Measurements from ENCODE around the gene RANBP1. TPM values are rescaled to one million over a fixed set of nuclear protein-coding genes. Genes with fewer than 3 reads are reported as not detected.

Gene RANBP1
- total and polyA plus RNA-seq, 9 of the 15 experiments (the other 6 are each of a cell fraction or from before 2014, with no cell fraction given), result 162 to 2,891 (median 1,289) TPM

DNA sequence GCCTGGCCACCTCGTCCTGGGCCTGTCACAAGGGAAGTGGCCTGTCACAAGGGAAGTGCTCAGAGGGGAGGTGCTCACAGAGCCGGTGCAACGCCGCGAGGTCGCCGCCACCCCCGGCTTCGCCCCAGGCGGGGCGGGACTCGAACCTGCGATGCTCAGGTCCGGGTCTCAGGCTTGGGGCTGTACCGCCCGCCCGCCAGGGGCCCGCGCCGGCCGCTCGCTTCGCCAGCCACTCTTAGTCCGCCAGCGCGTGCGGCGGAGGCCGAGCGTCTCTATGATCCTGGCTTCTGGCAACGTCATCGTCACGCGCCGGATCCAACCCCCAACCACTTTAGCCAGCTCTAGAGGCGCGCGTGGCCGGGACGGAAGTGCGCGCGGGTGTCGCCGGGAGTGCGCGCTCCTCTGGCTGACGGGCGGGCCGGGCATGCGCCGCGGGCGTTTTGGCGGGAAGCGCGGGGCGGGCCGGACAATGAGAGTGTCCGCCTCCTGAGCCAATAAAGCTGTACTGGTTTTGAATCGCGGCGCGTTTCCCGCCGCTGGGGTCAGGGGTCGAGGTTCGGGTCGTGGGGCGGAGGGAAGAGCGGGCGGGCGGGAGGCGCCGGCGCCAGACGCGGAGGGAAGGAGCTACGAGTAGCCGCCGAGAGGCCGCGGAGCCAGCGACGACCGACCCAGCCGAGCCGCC lies 1.2 kb downstream of the RANBP1 start, which contains the start of gene TRMT2A (continued):
- no peak for TF ChIP-seq RERE (CRISPR knock-in tag; IDR thresholded peaks at IDR 0.05; ENCODE audit: borderline replicate concordance)
- TF ChIP-seq HDAC1 (IDR thresholded peaks at IDR 0.05), result peak in 1 of 2 experiments; percentile 94; a peak in 2 of 4 replicates
- no peak for TF ChIP-seq NCOA6 (IDR thresholded peaks at IDR 0.05)
- peak; percentile 95 for TF ChIP-seq NR2F6 (CRISPR knock-in tag; IDR thresholded peaks at IDR 0.05)
- TF ChIP-seq ZNF57 (CRISPR knock-in tag; IDR thresholded peaks at IDR 0.05), result 0 out of 2 replicates have a peak, but pooled peaks have one; percentile 67
- no peak for TF ChIP-seq ZBTB7A (IDR thresholded peaks at IDR 0.05; ENCODE audit: borderline replicate concordance, control insufficient read depth, low read depth, low read length)
- peak; percentile 78; the same call in 1 of the 2 replicates for TF ChIP-seq STAT5A (IDR thresholded peaks at IDR 0.05; ENCODE audit: borderline replicate concordance, low read length)
- TF ChIP-seq JUNB (CRISPR knock-in tag; conservative IDR thresholded peaks at IDR 0.05), result no peak
- TF ChIP-seq ETV6 (IDR thresholded peaks at IDR 0.05; ENCODE audit: borderline replicate concordance in 1 of 2, low read depth in 2 of 2, low read length in 1 of 2), result peak in 1 of 2 experiments; percentile 59; a peak in 2 of 4 replicates
- TF ChIP-seq ETV6 (CRISPR knock-in tag; IDR thresholded peaks at IDR 0.05; ENCODE audit: borderline replicate concordance), result no peak
- TF ChIP-seq, protein P1, sequence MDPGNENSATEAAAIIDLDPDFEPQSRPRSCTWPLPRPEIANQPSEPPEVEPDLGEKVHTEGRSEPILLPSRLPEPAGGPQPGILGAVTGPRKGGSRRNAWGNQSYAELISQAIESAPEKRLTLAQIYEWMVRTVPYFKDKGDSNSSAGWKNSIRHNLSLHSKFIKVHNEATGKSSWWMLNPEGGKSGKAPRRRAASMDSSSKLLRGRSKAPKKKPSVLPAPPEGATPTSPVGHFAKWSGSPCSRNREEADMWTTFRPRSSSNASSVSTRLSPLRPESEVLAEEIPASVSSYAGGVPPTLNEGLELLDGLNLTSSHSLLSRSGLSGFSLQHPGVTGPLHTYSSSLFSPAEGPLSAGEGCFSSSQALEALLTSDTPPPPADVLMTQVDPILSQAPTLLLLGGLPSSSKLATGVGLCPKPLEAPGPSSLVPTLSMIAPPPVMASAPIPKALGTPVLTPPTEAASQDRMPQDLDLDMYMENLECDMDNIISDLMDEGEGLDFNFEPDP (CRISPR knock-in tag; IDR thresholded peaks at IDR 0.05), result no peak
- TF ChIP-seq BRF2 (IDR thresholded peaks at IDR 0.05; ENCODE audit: borderline replicate concordance, insufficient read depth, insufficient read length), result no peak
- no peak for TF ChIP-seq TSHZ1 (CRISPR knock-in tag; IDR thresholded peaks at IDR 0.05)
- peak; percentile 93 for TF ChIP-seq ERF (CRISPR knock-in tag; IDR thresholded peaks at IDR 0.05)
- TF ChIP-seq ZNF76 (CRISPR knock-in tag; IDR thresholded peaks at IDR 0.05; ENCODE audit: borderline replicate concordance), result peak; percentile 90
- TF ChIP-seq TAF9B (IDR thresholded peaks at IDR 0.05; ENCODE audit: partially characterized antibody), result no peak

Measured in K562 (cell line).